Astrocyte of the spinal cord (primary cell): ENCODE results near the gene SH2D4B.

Source experiments
- DNase-seq: peaks from one replicate; pipeline ENCODE4 v3.0.0; 2011; ENCODE audit warnings: low read depth, low spot score
- H3K4me3 ChIP-seq: 2 replicates; pipeline ENCODE4 v1.5.1; 2011; ENCODE audit warnings: low read depth, mild to moderate bottlenecking, low read length, moderate library complexity
- in situ Hi-C: cut with HindIII; loops from 2 replicates; pipeline ENCODE4 v1.10.0; 2017; ENCODE audit warnings: low sequenced_read_pairs
- TF ChIP-seq, protein P1 (sequence below): IDR thresholded peaks from 2 replicates; pipeline ENCODE4 v1.5.1; 2012; ENCODE audit warnings: low read depth, mild to moderate bottlenecking, low read length, inconsistent platforms

The SH2D4B gene

DNA sequence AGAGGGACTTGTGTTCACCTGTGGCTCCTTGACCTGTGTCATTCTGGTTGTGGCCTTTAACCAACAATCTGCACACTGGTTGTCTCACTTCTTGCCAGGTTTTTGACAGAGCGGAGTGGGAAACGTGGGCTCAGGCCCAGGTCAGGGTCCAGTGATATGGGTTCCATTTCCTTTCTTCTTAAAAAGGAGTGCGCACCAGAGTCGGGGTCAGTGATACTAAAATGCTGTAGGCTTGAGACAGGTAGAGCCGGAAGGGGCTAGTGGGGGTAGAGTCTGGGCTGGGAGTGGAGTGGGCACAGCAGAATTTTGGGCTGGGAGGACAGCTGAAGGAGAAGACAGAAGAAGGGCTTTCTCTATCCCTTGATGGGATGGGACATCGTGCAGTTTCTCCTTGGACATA is 61.2 kb downstream of the SH2D4B start:
- no peak for DNase-seq
- H3K4me3 ChIP-seq, result no peak overlapping the region
- TF ChIP-seq, protein P1, sequence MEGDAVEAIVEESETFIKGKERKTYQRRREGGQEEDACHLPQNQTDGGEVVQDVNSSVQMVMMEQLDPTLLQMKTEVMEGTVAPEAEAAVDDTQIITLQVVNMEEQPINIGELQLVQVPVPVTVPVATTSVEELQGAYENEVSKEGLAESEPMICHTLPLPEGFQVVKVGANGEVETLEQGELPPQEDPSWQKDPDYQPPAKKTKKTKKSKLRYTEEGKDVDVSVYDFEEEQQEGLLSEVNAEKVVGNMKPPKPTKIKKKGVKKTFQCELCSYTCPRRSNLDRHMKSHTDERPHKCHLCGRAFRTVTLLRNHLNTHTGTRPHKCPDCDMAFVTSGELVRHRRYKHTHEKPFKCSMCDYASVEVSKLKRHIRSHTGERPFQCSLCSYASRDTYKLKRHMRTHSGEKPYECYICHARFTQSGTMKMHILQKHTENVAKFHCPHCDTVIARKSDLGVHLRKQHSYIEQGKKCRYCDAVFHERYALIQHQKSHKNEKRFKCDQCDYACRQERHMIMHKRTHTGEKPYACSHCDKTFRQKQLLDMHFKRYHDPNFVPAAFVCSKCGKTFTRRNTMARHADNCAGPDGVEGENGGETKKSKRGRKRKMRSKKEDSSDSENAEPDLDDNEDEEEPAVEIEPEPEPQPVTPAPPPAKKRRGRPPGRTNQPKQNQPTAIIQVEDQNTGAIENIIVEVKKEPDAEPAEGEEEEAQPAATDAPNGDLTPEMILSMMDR, result no peak
- in situ Hi-C loops, result no loop called here

DNA sequence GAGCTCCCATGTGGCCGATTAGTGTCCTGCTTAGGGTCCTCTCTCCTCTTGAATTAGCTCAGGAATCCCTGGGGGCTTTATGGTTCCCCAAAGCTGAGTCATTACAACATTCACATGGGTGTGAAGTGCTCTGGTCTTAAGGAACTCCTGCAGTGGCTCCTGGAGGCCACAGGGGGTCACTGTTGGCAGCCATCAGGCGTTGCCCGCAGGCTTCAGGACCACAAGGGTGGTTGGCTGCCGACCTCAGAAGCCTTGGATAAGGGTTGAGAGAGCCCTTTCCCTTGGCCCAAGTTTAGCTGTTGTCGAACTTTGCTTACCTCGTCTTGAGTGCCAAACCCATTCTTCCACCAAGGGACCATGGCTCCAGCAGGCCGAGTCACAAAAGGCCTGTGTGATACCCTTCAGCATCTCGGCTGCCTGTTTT is 61.7 kb downstream of the SH2D4B start:
- TF ChIP-seq, protein P1, result peak; percentile 72
- H3K4me3 ChIP-seq, result no peak overlapping the region
- peak; percentile 22 for DNase-seq
- in situ Hi-C loops, result no loop called here

DNA sequence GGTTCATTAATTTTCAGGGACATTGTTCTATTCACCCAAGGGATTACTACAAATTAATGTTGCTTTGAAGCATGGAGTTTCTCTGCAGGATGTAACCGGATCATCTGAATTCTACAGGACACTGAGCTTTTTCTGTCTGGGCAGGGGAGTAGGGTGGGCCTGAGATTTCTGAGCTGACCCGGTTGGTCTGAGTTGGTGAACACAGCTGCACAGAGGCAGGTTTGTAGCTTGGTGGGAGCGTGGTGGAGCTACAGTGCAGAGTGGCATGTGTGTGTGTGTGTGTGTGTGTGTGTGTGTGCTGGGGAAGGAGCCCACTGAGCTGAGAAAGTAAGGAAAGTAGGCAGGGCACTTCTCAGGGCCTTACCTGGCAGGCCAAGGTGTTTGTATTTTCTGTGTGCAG is 62.6 kb downstream of the SH2D4B start:
- H3K4me3 ChIP-seq, result no peak overlapping the region

DNA sequence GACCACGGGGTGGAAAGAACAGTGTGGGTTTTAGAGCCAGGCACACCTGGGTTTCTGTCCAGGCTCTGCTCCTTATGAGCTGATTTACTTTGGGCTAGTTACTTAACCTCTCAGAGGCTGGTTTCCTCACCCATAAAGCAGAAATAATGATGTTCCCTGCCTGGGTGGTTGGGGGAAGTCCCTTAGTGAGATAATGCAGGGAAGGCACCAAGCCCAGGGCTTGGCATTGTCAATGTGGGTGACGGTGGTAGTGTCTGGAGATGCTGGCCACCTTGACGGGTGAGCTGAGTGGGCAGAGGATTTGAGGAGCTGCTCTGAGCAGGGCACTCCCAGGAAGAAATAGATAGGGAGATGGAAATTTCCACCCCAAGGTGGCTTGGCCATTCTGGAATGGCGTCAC is 65.2 kb downstream of the SH2D4B start:
- in situ Hi-C loops, result no loop called here
- DNase-seq, result no peak
- TF ChIP-seq, protein P1, result no peak
- no peak overlapping the region for H3K4me3 ChIP-seq

More for the DNA sequence above, 62.6 kb downstream of the SH2D4B start:
- in situ Hi-C loops, result no loop called here
- no peak for DNase-seq
- TF ChIP-seq, protein P1, result no peak

DNA sequence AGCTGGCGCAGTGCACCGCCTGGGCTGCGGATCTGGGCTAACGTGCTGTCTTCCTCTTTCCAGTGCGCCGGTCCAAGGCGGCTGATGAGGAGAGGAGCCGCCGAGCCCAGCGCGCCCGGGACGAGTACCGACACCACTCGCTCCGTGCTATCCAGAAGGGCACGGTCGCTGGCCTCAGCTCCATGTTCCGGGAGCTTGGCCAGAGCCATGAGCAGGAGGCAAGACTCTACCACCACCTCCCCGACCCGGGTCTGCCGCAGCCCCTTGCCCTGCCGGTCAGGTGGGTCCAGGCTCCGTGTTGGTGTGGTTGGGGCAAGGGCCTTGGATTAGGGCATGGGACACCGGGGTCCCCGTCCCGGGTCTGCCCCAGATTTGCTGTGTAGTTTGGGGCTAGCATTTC is 65.8 kb downstream of the SH2D4B start:
- TF ChIP-seq, protein P1, result no peak
- H3K4me3 ChIP-seq, result no peak overlapping the region
- DNase-seq, result no peak
- in situ Hi-C loops, result no loop called here

DNA sequence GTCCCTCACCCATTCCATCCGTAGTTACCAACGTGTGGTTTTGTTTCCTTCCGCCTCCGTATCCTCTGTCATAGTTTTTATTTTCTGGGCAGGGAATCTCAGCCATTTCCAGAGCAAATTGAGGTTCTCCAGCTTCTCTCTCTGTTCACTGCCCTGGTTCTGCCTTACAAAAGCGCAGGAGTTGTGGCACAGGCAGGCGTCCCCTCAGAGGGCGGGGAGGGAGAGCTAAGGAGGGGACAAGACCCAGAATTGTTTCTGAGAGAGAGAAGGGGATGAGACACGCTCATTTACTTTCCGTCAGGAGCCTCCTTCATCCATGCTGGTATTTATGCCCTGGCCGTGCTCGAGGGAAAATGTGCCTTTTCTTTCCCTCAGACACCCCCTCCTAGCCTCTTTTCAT is 71.0 kb downstream of the SH2D4B start:
- no peak overlapping the region for H3K4me3 ChIP-seq
- no peak for DNase-seq
- in situ Hi-C loops, result no loop called here
- TF ChIP-seq, protein P1, result no peak

DNA sequence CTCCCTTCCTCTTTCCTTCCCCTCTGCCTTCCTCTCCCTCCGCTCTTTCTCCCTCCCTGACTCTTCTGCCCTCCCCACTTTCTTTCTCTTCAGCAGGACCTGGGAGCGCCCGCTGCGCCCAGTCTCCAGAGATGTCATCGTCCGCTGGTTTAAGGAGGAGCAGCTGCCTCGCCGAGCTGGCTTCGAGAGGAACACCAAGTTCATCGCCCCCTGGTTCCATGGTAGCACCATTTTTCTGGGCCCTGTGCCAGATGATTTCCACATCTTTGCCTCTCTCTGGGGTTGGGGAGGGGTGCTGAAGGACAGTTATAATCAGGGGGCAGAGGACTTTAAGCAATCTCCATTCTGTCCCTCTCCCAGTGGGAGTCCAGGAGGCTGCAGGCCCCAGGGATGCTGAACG is 71.6 kb downstream of the SH2D4B start:
- TF ChIP-seq, protein P1, result no peak
- DNase-seq, result no peak
- no peak overlapping the region for H3K4me3 ChIP-seq
- in situ Hi-C loops, result no loop called here
